Measurements from ENCODE around the gene RFTN2. TPM values are rescaled to one million over a fixed set of nuclear protein-coding genes. Genes with fewer than 3 reads are reported as not detected.

The RFTN2 gene
- polyA plus RNA-seq, 1 donor (not counting 4 experiments of a cell fraction or from before 2014, with no cell fraction given), result 0.37 TPM

GRCh38 chr2:197575987-197576386 is 99.4 kb downstream of the RFTN2 start:
- TF ChIP-seq CTCF (optimal IDR thresholded peaks at IDR 0.05 in 1 of 3, IDR thresholded peaks at IDR 0.05 in 1 of 3, conservative IDR thresholded peaks at IDR 0.05 in 1 of 3; ENCODE audit: extremely low read depth in 1 of 3, insufficient read depth in 2 of 3, low read length in 3 of 3), result no peak
- TF ChIP-seq EZH2 (IDR thresholded peaks at IDR 0.05; ENCODE audit: low read length), result no peak
- H3K27ac ChIP-seq (ENCODE audit: control insufficient read depth, insufficient read depth, low read length), result no peak overlapping the region
- dilution Hi-C loops (cut with MboI; ENCODE audit: extremely low pct_ligation_motif_present, low sequenced_read_pairs), result no loop called here

GRCh38 chr2:197573608-197574007 is 101.8 kb downstream of the RFTN2 start:
- DNase-seq (ENCODE audit: low read depth, low spot score) (no peak), FAIRE-seq (no peak)
- no peaks in the 10 kb centered on the region for H4K20me1 ChIP-seq (ENCODE audit: control insufficient read depth, extremely low read depth, insufficient read depth, low read length)
- no peak for TF ChIP-seq EZH2 (IDR thresholded peaks at IDR 0.05; ENCODE audit: low read length)
- no peak for TF ChIP-seq CTCF (optimal IDR thresholded peaks at IDR 0.05 in 1 of 3, IDR thresholded peaks at IDR 0.05 in 1 of 3, conservative IDR thresholded peaks at IDR 0.05 in 1 of 3; ENCODE audit: extremely low read depth in 1 of 3, insufficient read depth in 2 of 3, low read length in 3 of 3)
- no peak overlapping the region for H3K4me3 ChIP-seq (ENCODE audit: control insufficient read depth in 2 of 3, extremely low read depth in 1 of 3, insufficient read depth in 2 of 3, low read depth in 1 of 3, low read length in 3 of 3)
- H3K27ac ChIP-seq (ENCODE audit: control insufficient read depth, insufficient read depth, low read length), result no peak overlapping the region
- peaks cover 0 to 4% of the 10 kb centered on the region in 2 experiments for H3K36me3 ChIP-seq (ENCODE audit: control insufficient read depth in 2 of 2, extremely low read depth in 1 of 2, insufficient read depth in 2 of 2, low read length in 2 of 2)
- H3K9me1 ChIP-seq (ENCODE audit: control insufficient read depth, extremely low read depth, insufficient read depth, low read length), result no peaks in the 10 kb centered on the region
- peaks cover 4% of the 10 kb centered on the region for H3K9me3 ChIP-seq (ENCODE audit: control insufficient read depth, low read depth, low read length)
- H3K79me2 ChIP-seq (ENCODE audit: control insufficient read depth, insufficient read depth, low read length), result no peaks in the 10 kb centered on the region
- no peak overlapping the region for H3K4me2 ChIP-seq (ENCODE audit: control insufficient read depth, extremely low read depth, insufficient read depth, low read depth, low read length)
- H2AFZ ChIP-seq (ENCODE audit: control insufficient read depth, low read length), result no peak overlapping the region
- no peaks in the 10 kb centered on the region for H3K27me3 ChIP-seq (ENCODE audit: control insufficient read depth, extremely low read depth, insufficient read depth, low read length)
- no peak overlapping the region for H3K9ac ChIP-seq (ENCODE audit: control insufficient read depth, extremely low read depth, insufficient read depth, low read length)
- dilution Hi-C loops (cut with MboI; ENCODE audit: extremely low pct_ligation_motif_present, low sequenced_read_pairs), result no loop called here
- H3K4me1 ChIP-seq (ENCODE audit: control insufficient read depth, extremely low read depth, insufficient read depth, low read length), result no peaks in the 10 kb centered on the region

More at GRCh38 chr2:197575987-197576386, 99.4 kb downstream of the RFTN2 start:
- peaks cover 4% of the 10 kb centered on the region for H3K9me3 ChIP-seq (ENCODE audit: control insufficient read depth, low read depth, low read length)
- FAIRE-seq (no peak), DNase-seq (ENCODE audit: low read depth, low spot score) (no peak)
- H4K20me1 ChIP-seq (ENCODE audit: control insufficient read depth, extremely low read depth, insufficient read depth, low read length), result no peaks in the 10 kb centered on the region
- no peak overlapping the region for H3K4me2 ChIP-seq (ENCODE audit: control insufficient read depth, extremely low read depth, insufficient read depth, low read depth, low read length)
- H3K4me3 ChIP-seq (ENCODE audit: control insufficient read depth in 2 of 3, extremely low read depth in 1 of 3, insufficient read depth in 2 of 3, low read depth in 1 of 3, low read length in 3 of 3), result no peak overlapping the region
- no peaks in the 10 kb centered on the region for H3K4me1 ChIP-seq (ENCODE audit: control insufficient read depth, extremely low read depth, insufficient read depth, low read length)
- no peak overlapping the region for H3K9ac ChIP-seq (ENCODE audit: control insufficient read depth, extremely low read depth, insufficient read depth, low read length)
- H3K36me3 ChIP-seq (ENCODE audit: control insufficient read depth in 2 of 2, extremely low read depth in 1 of 2, insufficient read depth in 2 of 2, low read length in 2 of 2), result peaks cover 0 to 4% of the 10 kb centered on the region in 2 experiments
- H2AFZ ChIP-seq (ENCODE audit: control insufficient read depth, low read length), result no peak overlapping the region
- H3K27me3 ChIP-seq (ENCODE audit: control insufficient read depth, extremely low read depth, insufficient read depth, low read length), result no peaks in the 10 kb centered on the region
- no peaks in the 10 kb centered on the region for H3K79me2 ChIP-seq (ENCODE audit: control insufficient read depth, insufficient read depth, low read length)
- H3K9me1 ChIP-seq (ENCODE audit: control insufficient read depth, extremely low read depth, insufficient read depth, low read length), result no peaks in the 10 kb centered on the region

Data from keratinocyte (primary cell).